DND-41 (cell line): ENCODE results near the gene XPO4.

Experiments used
- ATAC-seq: fragments of 200-7000 bp; cut with Tn5 transposase; 3 replicates; pipeline ENCODE4 v1.9.1; 2021; ENCODE audit warnings: low read depth; ENCODE audit not compliant: insufficient read depth
- DNase-seq: peaks from one replicate; pipeline ENCODE4 v3.0.0-alpha.2; 2020
- H2AFZ ChIP-seq: 2 replicates; pipeline ENCODE4 v1.6.0; 2012; ENCODE audit warnings: low read depth, low read length
- H3K27ac ChIP-seq: 2 replicates; pipeline ENCODE4 v1.5.1; 2012; ENCODE audit warnings: low read length, inconsistent platforms
- H3K27me3 ChIP-seq: fragments of 200-600 bp; sonication (generic); 2 replicates; pipeline ENCODE4 v1.6.0; 2012; ENCODE audit warnings: low read length, mild to moderate bottlenecking, inconsistent platforms; ENCODE audit not compliant: insufficient read depth, poor library complexity
- H3K36me3 ChIP-seq: 2 replicates; pipeline ENCODE4 v1.5.1; 2012; ENCODE audit warnings: low read length, inconsistent platforms; ENCODE audit not compliant: insufficient read depth
- H3K4me1 ChIP-seq: 2 replicates; pipeline ENCODE4 v1.5.1; 2012; ENCODE audit warnings: mild to moderate bottlenecking, low read length; ENCODE audit not compliant: insufficient read depth
- H3K4me2 ChIP-seq: 2 replicates; pipeline ENCODE4 v1.6.0; 2012; ENCODE audit warnings: mild to moderate bottlenecking, moderate library complexity, low read length, inconsistent platforms; ENCODE audit not compliant: insufficient read depth
- H3K4me3 ChIP-seq, 2 experiments: fragments of 200-600 bp in 1 of 2; shearing (Covaris generic) in 1 of 2; 2 replicates each; pipeline ENCODE4 v1.5.1; 2012 to 2016; ENCODE audit warnings: inconsistent platforms in 2 of 2, low read length in 2 of 2, mild to moderate bottlenecking in 2 of 2, low read depth in 1 of 2, moderate library complexity in 1 of 2
- H3K79me2 ChIP-seq: 2 replicates; pipeline ENCODE4 v1.6.0; 2012; ENCODE audit warnings: low read length, inconsistent platforms; ENCODE audit not compliant: insufficient read depth
- H3K9ac ChIP-seq: 2 replicates; pipeline ENCODE4 v1.6.0; 2012; ENCODE audit warnings: low read depth, mild to moderate bottlenecking, inconsistent platforms, low read length, moderate library complexity
- H3K9me3 ChIP-seq: 2 replicates; pipeline ENCODE4 v1.5.1; 2012; ENCODE audit warnings: low read length, moderate library complexity, mild to moderate bottlenecking, inconsistent platforms; ENCODE audit not compliant: insufficient read depth, severe bottlenecking
- H4K20me1 ChIP-seq: 2 replicates; pipeline ENCODE4 v1.6.0; 2012; ENCODE audit warnings: low read length; ENCODE audit not compliant: insufficient read depth
- CTCF ChIP-seq: IDR thresholded peaks from 2 replicates; pipeline ENCODE4 v1.5.1; 2012; ENCODE audit warnings: borderline replicate concordance, low read length, moderate library complexity, mild to moderate bottlenecking; ENCODE audit not compliant: poor library complexity, severe bottlenecking; ENCODE audit errors: extremely low read depth
- EZH2 ChIP-seq: IDR thresholded peaks from 3 replicates; pipeline ENCODE4 v1.6.1; 2012; ENCODE audit warnings: borderline replicate concordance, low read depth, mild to moderate bottlenecking, moderate library complexity, low read length, inconsistent platforms; ENCODE audit not compliant: severe bottlenecking

XPO4 gene

GRCh38 chr13:20826301-20826700, 76.2 kb downstream of the XPO4 start:
- H3K9ac ChIP-seq: no peak overlapping the region
- no peak overlapping the region for H3K4me3 ChIP-seq
- H3K27me3 ChIP-seq: no peaks in the 10 kb centered on the region
- H3K79me2 ChIP-seq: no peaks in the 10 kb centered on the region
- H3K4me1 ChIP-seq: peaks cover 8% of the 10 kb centered on the region; the same call in 1 of the 2 replicates
- no peaks in the 10 kb centered on the region for H3K9me3 ChIP-seq
- no peak overlapping the region for H2AFZ ChIP-seq
- no peak overlapping the region for H3K4me2 ChIP-seq
- no peak for TF ChIP-seq EZH2
- TF ChIP-seq CTCF: no peak
- no peak for DNase-seq
- no peak overlapping the region for H3K27ac ChIP-seq
- H4K20me1 ChIP-seq: no peaks in the 10 kb centered on the region
- no peak for ATAC-seq
- peaks cover 11% of the 10 kb centered on the region; the same call in 1 of the 2 replicates for H3K36me3 ChIP-seq

GRCh38 chr13:20825477-20825875, 77.1 kb downstream of the XPO4 start:
- Histone ChIP-seq H3K9ac (no peak overlapping the region), H4K20me1 (no peaks in the 10 kb centered on the region), H3K4me3 (no peak overlapping the region), H3K36me3 (peaks cover 17% of the 10 kb centered on the region), H2AFZ (no peak overlapping the region), H3K9me3 (no peaks in the 10 kb centered on the region), H3K4me1 (peaks cover 8% of the 10 kb centered on the region; the same call in 1 of the 2 replicates), H3K27ac (no peak overlapping the region), H3K79me2 (no peaks in the 10 kb centered on the region), H3K4me2 (no peak overlapping the region), H3K27me3 (no peaks in the 10 kb centered on the region)
- no peak for DNase-seq
- TF ChIP-seq EZH2: no peak
- no peak for TF ChIP-seq CTCF
- ATAC-seq: no peak

- H3K4me3 ChIP-seq: no peak overlapping the region
- no peak for DNase-seq
- H3K4me2 ChIP-seq: no peak overlapping the region
- H3K36me3 ChIP-seq: peaks cover 23% of the 10 kb centered on the region
- ATAC-seq: no peak
- H3K4me1 ChIP-seq: peaks cover 8% of the 10 kb centered on the region; the same call in 1 of the 2 replicates
- no peak overlapping the region for H3K27ac ChIP-seq
- no peaks in the 10 kb centered on the region for H3K79me2 ChIP-seq
- no peaks in the 10 kb centered on the region for H4K20me1 ChIP-seq
- no peak for TF ChIP-seq EZH2
- H2AFZ ChIP-seq: no peak overlapping the region
- no peaks in the 10 kb centered on the region for H3K9me3 ChIP-seq
- H3K9ac ChIP-seq: no peak overlapping the region
- no peaks in the 10 kb centered on the region for H3K27me3 ChIP-seq
Measured at GRCh38 chr13:20824762-20825476, 77.6 kb downstream of the XPO4 start.

- Histone ChIP-seq H3K9me3 (no peaks in the 10 kb centered on the region), H3K4me1 (no peaks in the 10 kb centered on the region), H3K4me2 (no peak overlapping the region), H3K9ac (no peak overlapping the region), H3K4me3 (no peak overlapping the region), H3K27me3 (no peaks in the 10 kb centered on the region), H3K27ac (no peak overlapping the region), H4K20me1 (no peaks in the 10 kb centered on the region), H3K36me3 (peaks cover 32% of the 10 kb centered on the region), H3K79me2 (no peaks in the 10 kb centered on the region; the same call in 1 of the 2 replicates), H2AFZ (no peak overlapping the region)
- ATAC-seq (no peak), DNase-seq (no peak)
- TF ChIP-seq CTCF: no peak
Measured at GRCh38 chr13:20823071-20823470, 79.5 kb downstream of the XPO4 start.
